MM.1S (cell line): ENCODE results near the gene TGOLN2.
"Not testable (repeated sequence)": the region's sequence is repeated elsewhere in the genome, so short reads cannot be mapped to it uniquely, and the experiment has no call there.

Experiments used
- DNase-seq: peaks from one replicate; pipeline ENCODE4 v3.0.0-alpha.2; 2015
- H2AFZ ChIP-seq: fragments of 300-600 bp; sonication (generic); 2 replicates; pipeline ENCODE4 v1.6.0; 2016; ENCODE audit warnings: antibody characterized with exemption, low read length
- H3F3A ChIP-seq: fragments of 300-600 bp; sonication (generic); 2 replicates; pipeline ENCODE4 v1.6.1; 2016; ENCODE audit warnings: mild to moderate bottlenecking, antibody characterized with exemption, low read length, moderate library complexity, mixed read lengths; ENCODE audit not compliant: insufficient read depth
- H3K27ac ChIP-seq: fragments of 300-600 bp; sonication (generic); 2 replicates; pipeline ENCODE4 v1.5.1; 2016; ENCODE audit warnings: mild to moderate bottlenecking, low read length
- H3K27me3 ChIP-seq: fragments of 300-600 bp; sonication (generic); replicated peaks from 2 replicates; pipeline ENCODE4 v1.6.0; 2016; ENCODE audit warnings: low read length; ENCODE audit not compliant: insufficient read depth
- H3K36me3 ChIP-seq: fragments of 300-600 bp; sonication (generic); replicated peaks from 2 replicates; pipeline ENCODE4 v1.6.1; 2016; ENCODE audit warnings: mild to moderate bottlenecking, low read length, mixed read lengths; ENCODE audit not compliant: insufficient read depth
- H3K4me1 ChIP-seq: fragments of 300-600 bp; sonication (generic); 2 replicates; pipeline ENCODE4 v1.6.1; 2016; ENCODE audit warnings: low read length, mixed read lengths
- H3K4me2 ChIP-seq: fragments of 300-600 bp; sonication (generic); 2 replicates; pipeline ENCODE4 v1.6.0; 2016; ENCODE audit warnings: low read depth, low read length
- H3K4me3 ChIP-seq: fragments of 300-600 bp; sonication (generic); 2 replicates; pipeline ENCODE4 v1.5.1; 2016; ENCODE audit warnings: low read length, mixed read lengths
- H3K79me2 ChIP-seq: fragments of 300-600 bp; sonication (generic); 2 replicates; pipeline ENCODE4 v1.6.1; 2016; ENCODE audit warnings: mixed run types, low read length, mixed read lengths
- H3K9ac ChIP-seq: fragments of 300-600 bp; sonication (generic); 2 replicates; pipeline ENCODE4 v1.6.1; 2016; ENCODE audit warnings: low read length, mixed read lengths
- H3K9me2 ChIP-seq: fragments of 300-600 bp; sonication (generic); replicated peaks from 2 replicates; pipeline ENCODE4 v1.6.1; 2016; ENCODE audit warnings: mild to moderate bottlenecking, low read length, mixed read lengths; ENCODE audit not compliant: insufficient read depth
- H3K9me3 ChIP-seq: fragments of 300-600 bp; sonication (generic); replicated peaks from 2 replicates; pipeline ENCODE4 v1.6.1; 2016; ENCODE audit warnings: mild to moderate bottlenecking, low read length, mixed read lengths; ENCODE audit not compliant: insufficient read depth
- H4K20me1 ChIP-seq: fragments of 300-600 bp; sonication (generic); 2 replicates; pipeline ENCODE4 v1.6.1; 2016; ENCODE audit warnings: mild to moderate bottlenecking, low read length, moderate library complexity, mixed read lengths; ENCODE audit not compliant: insufficient read depth
- EZH2 ChIP-seq: fragments of 300-600 bp; sonication (generic); optimal IDR thresholded peaks from 2 replicates; pipeline ENCODE3; 2017; ENCODE audit warnings: low read depth, mild to moderate bottlenecking, antibody characterized with exemption, low read length, mixed read lengths
- EZH2phosphoT487 ChIP-seq: fragments of 300-600 bp; sonication (generic); IDR thresholded peaks from 2 replicates; pipeline ENCODE4 v1.6.1; 2018; ENCODE audit warnings: antibody characterized with exemption, low read length
- TF ChIP-seq, protein P1 (sequence below): fragments of 300-600 bp; sonication (generic); IDR thresholded peaks from 2 replicates; pipeline ENCODE4 v1.5.1; 2016; ENCODE audit warnings: antibody characterized with exemption, low read length, mixed read lengths

The TGOLN2 gene

DNA sequence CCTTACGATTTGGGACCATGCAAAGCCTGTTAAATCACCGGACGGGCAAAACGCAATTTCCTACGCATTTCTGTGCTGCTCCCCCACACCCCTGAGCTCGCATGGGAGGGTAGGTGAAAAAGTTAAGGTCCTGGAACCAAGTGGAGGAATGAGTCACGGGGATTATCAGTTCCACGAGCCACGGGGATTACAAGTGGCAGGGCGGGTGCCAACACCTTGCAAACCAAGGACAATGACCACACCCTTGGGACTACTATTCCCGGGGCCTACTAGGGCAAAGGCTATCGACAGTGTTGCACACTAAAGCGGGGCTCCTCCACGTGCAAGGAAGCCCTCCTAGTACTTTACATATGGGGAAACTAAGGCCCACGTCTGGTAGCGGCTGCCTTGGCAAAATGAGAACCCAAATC, 26.1 kb upstream of the TGOLN2 start:
- H3K4me1 ChIP-seq = peaks cover 11% of the 10 kb centered on the region; the same call in 1 of the 2 replicates
- H3K9me2 ChIP-seq = no peaks in the 10 kb centered on the region
- no peak for DNase-seq
- H4K20me1 ChIP-seq = no peaks in the 10 kb centered on the region
- no peak for TF ChIP-seq EZH2
- no peak for TF ChIP-seq EZH2phosphoT487
- TF ChIP-seq, protein P1, sequence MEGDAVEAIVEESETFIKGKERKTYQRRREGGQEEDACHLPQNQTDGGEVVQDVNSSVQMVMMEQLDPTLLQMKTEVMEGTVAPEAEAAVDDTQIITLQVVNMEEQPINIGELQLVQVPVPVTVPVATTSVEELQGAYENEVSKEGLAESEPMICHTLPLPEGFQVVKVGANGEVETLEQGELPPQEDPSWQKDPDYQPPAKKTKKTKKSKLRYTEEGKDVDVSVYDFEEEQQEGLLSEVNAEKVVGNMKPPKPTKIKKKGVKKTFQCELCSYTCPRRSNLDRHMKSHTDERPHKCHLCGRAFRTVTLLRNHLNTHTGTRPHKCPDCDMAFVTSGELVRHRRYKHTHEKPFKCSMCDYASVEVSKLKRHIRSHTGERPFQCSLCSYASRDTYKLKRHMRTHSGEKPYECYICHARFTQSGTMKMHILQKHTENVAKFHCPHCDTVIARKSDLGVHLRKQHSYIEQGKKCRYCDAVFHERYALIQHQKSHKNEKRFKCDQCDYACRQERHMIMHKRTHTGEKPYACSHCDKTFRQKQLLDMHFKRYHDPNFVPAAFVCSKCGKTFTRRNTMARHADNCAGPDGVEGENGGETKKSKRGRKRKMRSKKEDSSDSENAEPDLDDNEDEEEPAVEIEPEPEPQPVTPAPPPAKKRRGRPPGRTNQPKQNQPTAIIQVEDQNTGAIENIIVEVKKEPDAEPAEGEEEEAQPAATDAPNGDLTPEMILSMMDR = no peak
- peaks cover 5% of the 10 kb centered on the region; the same call in 1 of the 2 replicates for H3F3A ChIP-seq
- H3K4me3 ChIP-seq = peak overlapping the region; percentile 96
- no peaks in the 10 kb centered on the region for H3K9me3 ChIP-seq
- peak overlapping the region; percentile 36; the same call in 1 of the 2 replicates for H3K27ac ChIP-seq
- H3K4me2 ChIP-seq = peak overlapping the region; percentile 86
- H2AFZ ChIP-seq = peak overlapping the region; percentile 95
- H3K79me2 ChIP-seq = peaks cover 35% of the 10 kb centered on the region
- no peaks in the 10 kb centered on the region for H3K27me3 ChIP-seq
- H3K36me3 ChIP-seq = no peaks in the 10 kb centered on the region
- peak overlapping the region; percentile 68 for H3K9ac ChIP-seq

DNA sequence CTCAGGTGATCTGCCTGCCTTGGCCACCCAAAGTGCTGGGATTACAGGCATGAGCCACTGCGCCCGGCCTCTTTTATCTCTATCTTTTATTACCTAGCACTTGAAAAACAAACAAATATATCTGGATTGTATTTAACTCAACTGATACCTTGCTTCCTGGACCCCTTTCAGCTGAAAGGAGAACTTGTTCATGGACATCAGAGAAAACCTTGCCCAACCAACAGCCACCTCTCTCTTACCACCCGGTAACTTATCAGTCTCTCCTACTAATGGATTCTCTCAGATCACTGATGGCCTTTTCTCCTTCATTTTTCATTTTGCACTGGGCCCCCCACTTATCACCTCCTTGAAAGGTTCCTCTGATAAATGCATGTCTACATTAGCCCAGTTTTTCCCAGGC, 19.8 kb upstream of the TGOLN2 start:
- no peak overlapping the region for H3K9ac ChIP-seq
- H2AFZ ChIP-seq = no peak overlapping the region
- H3K36me3 ChIP-seq = no peaks in the 10 kb centered on the region
- peaks cover 2% of the 10 kb centered on the region; the same call in 1 of the 2 replicates for H3K79me2 ChIP-seq
- H3K27ac ChIP-seq = no peak overlapping the region
- no peak for DNase-seq
- no peaks in the 10 kb centered on the region for H3K4me1 ChIP-seq
- H3K4me3 ChIP-seq = no peak overlapping the region
- no peaks in the 10 kb centered on the region for H3K27me3 ChIP-seq
- no peak overlapping the region for H3K4me2 ChIP-seq
- H3K9me3 ChIP-seq = no peaks in the 10 kb centered on the region
- no peaks in the 10 kb centered on the region for H3F3A ChIP-seq
- H4K20me1 ChIP-seq = no peaks in the 10 kb centered on the region
- no peaks in the 10 kb centered on the region for H3K9me2 ChIP-seq
- TF ChIP-seq EZH2phosphoT487 (no peak), EZH2 (no peak)
- TF ChIP-seq, protein P1 = no peak

DNA sequence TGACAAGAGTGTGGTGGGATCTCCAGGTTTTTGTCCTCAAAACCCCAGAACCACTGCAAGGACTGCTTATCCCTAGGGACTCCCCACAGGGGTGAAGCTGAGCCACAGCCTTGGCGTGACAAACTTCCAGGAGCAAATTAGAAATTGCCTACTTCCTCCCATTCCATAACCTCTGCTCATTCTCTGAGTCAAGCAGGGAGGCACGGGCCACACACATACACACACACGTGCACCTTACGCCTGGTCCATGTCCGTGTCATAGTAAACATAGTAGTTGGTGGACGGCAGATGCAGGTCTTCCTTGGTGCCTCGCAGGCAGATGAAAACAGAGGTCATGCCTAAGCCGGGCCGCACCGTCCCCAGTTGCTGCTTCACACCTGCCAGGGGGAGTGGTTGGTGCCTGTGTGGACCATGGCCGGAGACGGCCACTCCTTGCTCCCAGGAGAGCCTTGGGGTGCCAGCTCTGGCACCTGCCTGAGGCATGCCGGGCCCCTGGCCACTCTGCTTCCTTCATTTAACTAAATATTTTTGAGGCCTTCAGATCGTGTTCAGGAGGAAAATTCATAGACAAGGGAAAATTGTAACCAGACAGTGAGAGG, 16.7 kb upstream of the TGOLN2 start:
- no peak for DNase-seq
- Histone ChIP-seq H3K4me3 (no peak overlapping the region), H3K79me2 (no peaks in the 10 kb centered on the region), H3K27me3 (no peaks in the 10 kb centered on the region), H3K9me3 (no peaks in the 10 kb centered on the region), H3K4me1 (no peaks in the 10 kb centered on the region), H3K27ac (no peak overlapping the region), H3K9ac (no peak overlapping the region), H3K36me3 (no peaks in the 10 kb centered on the region), H3F3A (no peaks in the 10 kb centered on the region), H4K20me1 (no peaks in the 10 kb centered on the region), H3K9me2 (no peaks in the 10 kb centered on the region), H3K4me2 (no peak overlapping the region), H2AFZ (no peak overlapping the region)
- no peak for TF ChIP-seq EZH2
- TF ChIP-seq, protein P1 = no peak
- no peak for TF ChIP-seq EZH2phosphoT487

DNA sequence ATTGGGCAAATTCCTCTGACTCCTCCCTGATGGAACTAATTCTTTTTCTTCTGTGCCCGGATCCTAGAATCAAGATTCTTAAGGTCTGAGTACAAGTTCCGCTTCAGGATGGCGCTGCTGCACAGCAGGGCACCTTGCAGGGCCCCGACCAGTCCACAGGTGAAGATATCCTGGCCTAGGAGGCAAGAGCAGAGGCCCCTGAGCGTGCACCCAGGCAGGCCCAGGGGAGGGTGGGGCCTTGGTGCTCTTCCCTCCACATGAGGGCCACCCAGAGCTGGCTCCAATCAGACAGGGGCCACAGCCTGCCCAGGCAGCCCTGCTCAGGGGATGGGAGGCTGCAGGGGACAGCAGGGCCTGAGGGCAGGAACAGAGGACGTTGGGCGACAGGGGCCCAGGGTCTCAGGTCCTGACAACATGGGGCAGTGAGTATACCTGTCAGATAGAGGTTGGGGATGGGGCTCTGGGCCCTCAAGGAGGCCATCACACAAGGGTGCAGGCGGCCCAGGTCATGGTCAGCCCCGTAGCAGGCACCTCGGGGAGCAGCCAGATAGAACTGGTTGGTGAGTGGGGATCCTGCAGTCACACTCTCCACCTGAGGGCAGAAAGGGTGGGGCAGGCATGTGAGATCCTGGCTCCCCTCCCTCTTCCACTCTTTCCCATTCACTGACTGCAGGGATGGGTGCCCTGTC, 15.6 kb upstream of the TGOLN2 start:
- not testable (repeated sequence) for H3K4me1 ChIP-seq, H4K20me1 ChIP-seq, H3K27me3 ChIP-seq, H3K9ac ChIP-seq, H3K9me2 ChIP-seq, H3K4me2 ChIP-seq, H3K4me3 ChIP-seq, H3K9me3 ChIP-seq, H3K27ac ChIP-seq, H3K79me2 ChIP-seq, DNase-seq, H3F3A ChIP-seq, H3K36me3 ChIP-seq, H2AFZ ChIP-seq
